GM23338 (cell line): Measurements from ENCODE around the gene WDR12.

Source experiments
- CREB1 ChIP-seq: fragments of 250-450 bp; sonication (Bioruptor Pico); IDR thresholded peaks from 2 replicates; pipeline ENCODE4 v1.5.0; 2020; ENCODE audit warnings: low read depth, mild to moderate bottlenecking, moderate library complexity
- CTCF ChIP-seq, 2 experiments: fragments of 200-600 bp in 1 of 2; sonication (generic) in 1 of 2; conservative IDR thresholded peaks; 2 replicates each; pipeline versions ENCODE4 v1.5.1 to v1.6.1; 2016 to 2017; ENCODE audit warnings: antibody characterized with exemption in 2 of 2, low read depth in 2 of 2, mild to moderate bottlenecking in 2 of 2, moderate library complexity in 1 of 2
- EZH2 ChIP-seq: fragments of 200-600 bp; sonication (generic); IDR thresholded peaks from one replicate; pipeline ENCODE4 v1.8.0; 2017; ENCODE audit warnings: antibody characterized with exemption, mild to moderate bottlenecking, low read depth; ENCODE audit not compliant: unreplicated experiment
- EZH2phosphoT487 ChIP-seq: fragments of 200-600 bp; sonication (generic); IDR thresholded peaks from one replicate; pipeline ENCODE4 v1.8.1; 2018; ENCODE audit warnings: antibody characterized with exemption; ENCODE audit not compliant: unreplicated experiment
- POLR2AphosphoS5 ChIP-seq: IDR thresholded peaks from 2 replicates; pipeline ENCODE4 v1.6.1; 2016; ENCODE audit warnings: antibody characterized with exemption, low read depth

GRCh38 chr2:202831242-202832220 is 79.9 kb downstream of the WDR12 start:
- TF ChIP-seq POLR2AphosphoS5 (no peak), EZH2phosphoT487 (no peak), CTCF (conservative IDR thresholded peaks at IDR 0.05; ENCODE audit: low read depth in 2 of 2) (peak; percentile 83 to 89), EZH2 (no peak), CREB1 (no peak)
